ENCODE data around the gene HSP90B1. TPM values are rescaled to one million over a fixed set of nuclear protein-coding genes. Genes with fewer than 3 reads are reported as not detected.

Gene HSP90B1
- polyA plus RNA-seq: 810 TPM
- long read RNA-seq, donor 1, transcript HSP90B1-201 (18 exons, 2,858 nt): major isoform, 33 of 256 reads
- long read RNA-seq, donor 1, partial matches to known transcripts: 181 of 256 reads
- long read RNA-seq, donor 1, other reads (novel, unspliced or antisense): 36 of 256 reads
- long read RNA-seq, donor 2, transcript HSP90B1-201 (18 exons, 2,858 nt): major isoform, 68 of 815 reads
- long read RNA-seq, donor 2, transcript HSP90B1-204 (2 exons, 839 nt): minor isoform, 10 of 815 reads
- long read RNA-seq, donor 2, partial matches to known transcripts: 706 of 815 reads
- long read RNA-seq, donor 2, other reads (novel, unspliced or antisense): 28 of 815 reads
- long read RNA-seq, donor 3: 0 reads
- long read RNA-seq, donor 4, partial matches to known transcripts: 35 of 39 reads
- long read RNA-seq, donor 4, other reads (novel, unspliced or antisense): 0 of 39 reads
- long read RNA-seq, donor 5, transcript HSP90B1-201 (18 exons, 2,858 nt): major isoform, 40 of 201 reads
- long read RNA-seq, donor 5, partial matches to known transcripts: 137 of 201 reads
- long read RNA-seq, donor 5, other reads (novel, unspliced or antisense): 23 of 201 reads
- long read RNA-seq, donor 6, transcript HSP90B1-201 (18 exons, 2,858 nt): major isoform, 33 of 482 reads
- long read RNA-seq, donor 6, transcript HSP90B1-204 (2 exons, 839 nt): minor isoform, 5 of 482 reads
- long read RNA-seq, donor 6, partial matches to known transcripts: 412 of 482 reads
- long read RNA-seq, donor 6, other reads (novel, unspliced or antisense): 29 of 482 reads
- long read RNA-seq, donor 7, transcript HSP90B1-201 (18 exons, 2,858 nt): major isoform, 13 of 200 reads
- long read RNA-seq, donor 7, partial matches to known transcripts: 182 of 200 reads
- long read RNA-seq, donor 7, other reads (novel, unspliced or antisense): 0 of 200 reads
- long read RNA-seq, donor 8, transcript HSP90B1-201 (18 exons, 2,858 nt): major isoform, 74 of 842 reads
- long read RNA-seq, donor 8, transcript HSP90B1-204 (2 exons, 839 nt): minor isoform, 9 of 842 reads
- long read RNA-seq, donor 8, partial matches to known transcripts: 714 of 842 reads
- long read RNA-seq, donor 8, other reads (novel, unspliced or antisense): 42 of 842 reads
- long read RNA-seq, donor 9, transcript HSP90B1-201 (18 exons, 2,858 nt): major isoform, 41 of 700 reads
- long read RNA-seq, donor 9, transcript HSP90B1-204 (2 exons, 839 nt): minor isoform, 6 of 700 reads
- long read RNA-seq, donor 9, partial matches to known transcripts: 614 of 700 reads
- long read RNA-seq, donor 9, other reads (novel, unspliced or antisense): 36 of 700 reads
- long read RNA-seq, donor 10, transcript HSP90B1-201 (18 exons, 2,858 nt): major isoform, 59 of 544 reads
- long read RNA-seq, donor 10, partial matches to known transcripts: 430 of 544 reads
- long read RNA-seq, donor 10, other reads (novel, unspliced or antisense): 46 of 544 reads
- long read RNA-seq, donor 11, transcript HSP90B1-201 (18 exons, 2,858 nt): major isoform, 34 of 358 reads
- long read RNA-seq, donor 11, partial matches to known transcripts: 287 of 358 reads
- long read RNA-seq, donor 11, other reads (novel, unspliced or antisense): 30 of 358 reads

DNA sequence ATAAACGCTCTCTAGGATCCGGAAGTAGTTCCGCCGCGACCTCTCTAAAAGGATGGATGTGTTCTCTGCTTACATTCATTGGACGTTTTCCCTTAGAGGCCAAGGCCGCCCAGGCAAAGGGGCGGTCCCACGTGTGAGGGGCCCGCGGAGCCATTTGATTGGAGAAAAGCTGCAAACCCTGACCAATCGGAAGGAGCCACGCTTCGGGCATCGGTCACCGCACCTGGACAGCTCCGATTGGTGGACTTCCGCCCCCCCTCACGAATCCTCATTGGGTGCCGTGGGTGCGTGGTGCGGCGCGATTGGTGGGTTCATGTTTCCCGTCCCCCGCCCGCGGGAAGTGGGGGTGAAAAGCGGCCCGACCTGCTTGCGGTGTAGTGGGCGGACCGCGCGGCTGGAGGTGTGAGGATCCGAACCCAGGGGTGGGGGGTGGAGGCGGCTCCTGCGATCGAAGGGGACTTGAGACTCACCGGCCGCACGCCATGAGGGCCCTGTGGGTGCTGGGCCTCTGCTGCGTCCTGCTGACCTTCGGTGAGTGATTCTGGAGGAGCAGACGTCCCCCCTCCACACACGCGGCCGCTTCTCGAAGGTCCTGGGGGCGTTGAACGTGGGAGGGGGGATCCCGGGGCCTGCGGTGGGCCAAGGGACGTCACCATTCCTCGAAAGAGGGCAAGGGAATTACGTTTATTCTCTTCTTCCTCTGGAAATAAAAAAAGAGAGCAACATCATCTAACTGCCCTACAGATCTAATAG, at the start of gene HSP90B1:
HSP90B1 (plus strand) TSS at position 377 of the 753 bp plus-strand sequence; CDS start at position 483, 106 bp downstream.
- no peaks in the 10 kb centered on the region for H3K27me3 ChIP-seq (ENCODE audit: control insufficient read depth, insufficient read depth, low read length)
- no CpG with 5 or more reads among the region's 56 CpGs for WGBS (ENCODE audit: insufficient coverage, low lambda C conversion rate)
- peak within 1 kb of the TSS; percentile 85 for H3K4me3 ChIP-seq (ENCODE audit: low read length)
- peaks cover 29% of the 10 kb centered on the region for H3K36me3 ChIP-seq (ENCODE audit: control insufficient read depth, insufficient read depth, low read length)
- H3K27ac ChIP-seq (ENCODE audit: low read length): peak within 1 kb of the TSS; percentile 93
- peak; percentile 100 for DNase-seq
- H3K4me1 ChIP-seq (ENCODE audit: control insufficient read depth, insufficient read depth, low read length): peaks cover 18% of the 10 kb centered on the region
- H3K9me3 ChIP-seq (ENCODE audit: control insufficient read depth, low read depth, low read length): no peaks in the 10 kb centered on the region

- Histone ChIP-seq H3K36me3 (ENCODE audit: control insufficient read depth, insufficient read depth, low read length) (no peaks in the 10 kb centered on the region), H3K27ac (ENCODE audit: low read length) (no peak overlapping the region), H3K4me1 (ENCODE audit: control insufficient read depth, insufficient read depth, low read length) (no peaks in the 10 kb centered on the region), H3K27me3 (ENCODE audit: control insufficient read depth, insufficient read depth, low read length) (no peaks in the 10 kb centered on the region), H3K4me3 (ENCODE audit: low read length) (no peak overlapping the region), H3K9me3 (ENCODE audit: control insufficient read depth, low read depth, low read length) (no peaks in the 10 kb centered on the region)
- DNase-seq: peak in 1 of 2 donors; percentile 64
- no CpG with 5 or more reads among the region's 2 CpGs for WGBS (ENCODE audit: insufficient coverage, low lambda C conversion rate)
These were observed 48.9 kb upstream of the HSP90B1 start for GRCh38 chr12:103881261-103881660.

GRCh38 chr12:103882861-103883596, 47.2 kb upstream of the HSP90B1 start:
- no peak overlapping the region for H3K27ac ChIP-seq (ENCODE audit: low read length)
- H3K4me3 ChIP-seq (ENCODE audit: low read length): no peak overlapping the region
- WGBS (ENCODE audit: insufficient coverage, low lambda C conversion rate): no CpG with 5 or more reads among the region's 2 CpGs
- H3K9me3 ChIP-seq (ENCODE audit: control insufficient read depth, low read depth, low read length): no peaks in the 10 kb centered on the region
- H3K4me1 ChIP-seq (ENCODE audit: control insufficient read depth, insufficient read depth, low read length): no peaks in the 10 kb centered on the region
- no peak for DNase-seq
- no peaks in the 10 kb centered on the region for H3K36me3 ChIP-seq (ENCODE audit: control insufficient read depth, insufficient read depth, low read length)
- no peaks in the 10 kb centered on the region for H3K27me3 ChIP-seq (ENCODE audit: control insufficient read depth, insufficient read depth, low read length)

DNA sequence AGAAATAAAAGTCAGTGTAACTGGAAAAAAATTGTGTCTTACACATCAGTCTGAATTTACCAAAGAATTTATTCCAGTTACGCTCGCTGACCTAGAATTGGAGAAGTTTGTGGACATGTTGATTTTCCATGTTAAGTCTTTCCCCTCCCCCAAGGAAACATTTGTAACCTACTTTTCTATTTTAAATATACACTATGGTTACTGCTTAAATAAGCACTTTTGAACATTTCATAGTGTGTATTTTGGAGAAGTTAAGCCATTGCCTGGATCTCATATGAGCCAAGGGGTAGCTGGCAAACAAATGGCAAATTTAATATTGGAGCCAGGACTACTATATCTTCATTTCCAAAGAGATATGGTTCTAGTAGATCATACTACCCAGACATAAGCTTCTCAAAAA, 46.3 kb upstream of the HSP90B1 start:
- DNase-seq: no peak
- Histone ChIP-seq H3K9me3 (ENCODE audit: control insufficient read depth, low read depth, low read length) (no peaks in the 10 kb centered on the region), H3K27me3 (ENCODE audit: control insufficient read depth, insufficient read depth, low read length) (no peaks in the 10 kb centered on the region), H3K36me3 (ENCODE audit: control insufficient read depth, insufficient read depth, low read length) (no peaks in the 10 kb centered on the region), H3K4me1 (ENCODE audit: control insufficient read depth, insufficient read depth, low read length) (no peaks in the 10 kb centered on the region), H3K27ac (ENCODE audit: low read length) (no peak overlapping the region), H3K4me3 (ENCODE audit: low read length) (no peak overlapping the region)
- WGBS (ENCODE audit: insufficient coverage, low lambda C conversion rate): no CpG with 5 or more reads among the region's 2 CpGs

DNA sequence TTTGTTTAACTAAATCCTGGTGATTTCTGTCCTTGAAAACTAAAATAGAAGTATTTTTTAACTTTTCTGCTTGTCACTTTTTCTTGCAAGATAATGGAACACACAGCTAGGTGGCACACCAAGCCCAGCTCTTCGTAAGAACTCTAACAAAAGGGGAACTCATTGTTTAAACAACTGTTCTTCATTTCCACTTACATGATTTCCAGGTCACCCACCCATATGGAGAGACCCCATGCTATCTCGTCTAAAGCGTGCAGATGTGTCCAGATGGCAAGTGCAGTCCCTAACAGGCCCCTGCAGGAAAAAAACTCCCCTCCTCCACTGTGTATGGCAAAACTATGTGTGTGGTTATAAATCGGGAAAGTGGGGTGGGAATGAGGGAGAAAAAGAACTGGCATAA, 45.9 kb upstream of the HSP90B1 start:
- Histone ChIP-seq H3K4me1 (ENCODE audit: control insufficient read depth, insufficient read depth, low read length) (no peaks in the 10 kb centered on the region), H3K9me3 (ENCODE audit: control insufficient read depth, low read depth, low read length) (no peaks in the 10 kb centered on the region), H3K27ac (ENCODE audit: low read length) (no peak overlapping the region), H3K27me3 (ENCODE audit: control insufficient read depth, insufficient read depth, low read length) (no peaks in the 10 kb centered on the region), H3K4me3 (ENCODE audit: low read length) (no peak overlapping the region), H3K36me3 (ENCODE audit: control insufficient read depth, insufficient read depth, low read length) (no peaks in the 10 kb centered on the region)
- WGBS (ENCODE audit: insufficient coverage, low lambda C conversion rate): no CpG with 5 or more reads among the region's 4 CpGs
- DNase-seq: peak in 1 of 2 donors; percentile 16

- no peaks in the 10 kb centered on the region for H3K27me3 ChIP-seq (ENCODE audit: control insufficient read depth, insufficient read depth, low read length)
- no peaks in the 10 kb centered on the region for H3K4me1 ChIP-seq (ENCODE audit: control insufficient read depth, insufficient read depth, low read length)
- H3K9me3 ChIP-seq (ENCODE audit: control insufficient read depth, low read depth, low read length): no peaks in the 10 kb centered on the region
- no peak overlapping the region for H3K4me3 ChIP-seq (ENCODE audit: low read length)
- no peaks in the 10 kb centered on the region for H3K36me3 ChIP-seq (ENCODE audit: control insufficient read depth, insufficient read depth, low read length)
- H3K27ac ChIP-seq (ENCODE audit: low read length): no peak overlapping the region
- DNase-seq: no peak
- WGBS (ENCODE audit: insufficient coverage, low lambda C conversion rate): 80% methylated on average over 1 of the region's 4 CpGs
These were observed 43.9 kb upstream of the HSP90B1 start for GRCh38 chr12:103886195-103886797.

GRCh38 chr12:103887738-103888137, 42.5 kb upstream of the HSP90B1 start:
- Histone ChIP-seq H3K27me3 (ENCODE audit: control insufficient read depth, insufficient read depth, low read length) (no peaks in the 10 kb centered on the region), H3K27ac (ENCODE audit: low read length) (no peak overlapping the region), H3K36me3 (ENCODE audit: control insufficient read depth, insufficient read depth, low read length) (no peaks in the 10 kb centered on the region), H3K4me1 (ENCODE audit: control insufficient read depth, insufficient read depth, low read length) (no peaks in the 10 kb centered on the region), H3K9me3 (ENCODE audit: control insufficient read depth, low read depth, low read length) (no peaks in the 10 kb centered on the region), H3K4me3 (ENCODE audit: low read length) (no peak overlapping the region)
- no CpG with 5 or more reads among the region's 1 CpG for whole genome bisulfite sequencing (ENCODE audit: insufficient coverage, low lambda C conversion rate)
- no peak for DNase-seq

- WGBS (ENCODE audit: insufficient coverage, low lambda C conversion rate): no CpG with 5 or more reads among the region's 3 CpGs
- H3K27ac ChIP-seq (ENCODE audit: low read length): no peak overlapping the region
These were observed 32.9 kb upstream of the HSP90B1 start for GRCh38 chr12:103897316-103897715.

More at GRCh38 chr12:103897316-103897715, 32.9 kb upstream of the HSP90B1 start:
- H3K4me1 ChIP-seq (ENCODE audit: control insufficient read depth, insufficient read depth, low read length): no peaks in the 10 kb centered on the region
- no peaks in the 10 kb centered on the region for H3K27me3 ChIP-seq (ENCODE audit: control insufficient read depth, insufficient read depth, low read length)
- no peak for DNase-seq
- no peaks in the 10 kb centered on the region for H3K9me3 ChIP-seq (ENCODE audit: control insufficient read depth, low read depth, low read length)
- H3K4me3 ChIP-seq (ENCODE audit: low read length): no peak overlapping the region
- no peaks in the 10 kb centered on the region for H3K36me3 ChIP-seq (ENCODE audit: control insufficient read depth, insufficient read depth, low read length)

All from large intestine (tissue), 12 donors.